Parathyroid adenoma (tissue), 2 donors: ENCODE data around the gene LCN9.

Experiments used
- H2AFZ ChIP-seq: fragments of 300-600 bp; sonication (generic); one replicate; pipeline ENCODE4 v1.7.0; 2017; ENCODE audit warnings: antibody characterized with exemption, mild to moderate bottlenecking
- H3K27ac ChIP-seq: fragments of 300-600 bp; sonication (generic); one replicate; pipeline ENCODE4 v1.7.0; 2017
- H3K27me3 ChIP-seq: fragments of 300-600 bp; sonication (generic); one replicate; pipeline ENCODE4 v1.7.0; 2017; ENCODE audit warnings: low read length; ENCODE audit not compliant: control insufficient read depth, insufficient read depth
- H3K36me3 ChIP-seq: fragments of 300-600 bp; sonication (generic); one replicate; pipeline ENCODE4 v1.7.0; 2017; ENCODE audit warnings: low read length; ENCODE audit not compliant: control insufficient read depth, insufficient read depth
- H3K4me1 ChIP-seq: fragments of 300-600 bp; sonication (generic); one replicate; pipeline ENCODE4 v1.7.0; 2017; ENCODE audit warnings: control low read depth
- H3K4me2 ChIP-seq: fragments of 300-600 bp; sonication (generic); one replicate; pipeline ENCODE4 v1.7.0; 2017; ENCODE audit warnings: low read length
- H3K4me3 ChIP-seq: fragments of 300-600 bp; sonication (generic); one replicate; pipeline ENCODE4 v1.7.0; 2017; ENCODE audit warnings: low read depth, low read length
- H3K79me2 ChIP-seq: fragments of 300-600 bp; sonication (generic); one replicate; pipeline ENCODE4 v1.7.0; 2017; ENCODE audit warnings: control low read depth
- H3K9ac ChIP-seq: fragments of 300-600 bp; sonication (generic); one replicate; pipeline ENCODE4 v1.7.0; 2017; ENCODE audit warnings: mild to moderate bottlenecking
- H3K9me3 ChIP-seq: fragments of 300-600 bp; sonication (generic); one replicate; pipeline ENCODE4 v1.7.0; 2017; ENCODE audit warnings: low read length; ENCODE audit not compliant: control insufficient read depth
- TF ChIP-seq, protein P1 (sequence below): fragments of 300-600 bp; sonication (generic); IDR thresholded peaks from one replicate; pipeline ENCODE4 v1.7.0; 2017; ENCODE audit warnings: antibody characterized with exemption, mild to moderate bottlenecking
- donor health status: primary hyperparathyroidism.

LCN9 gene

DNA sequence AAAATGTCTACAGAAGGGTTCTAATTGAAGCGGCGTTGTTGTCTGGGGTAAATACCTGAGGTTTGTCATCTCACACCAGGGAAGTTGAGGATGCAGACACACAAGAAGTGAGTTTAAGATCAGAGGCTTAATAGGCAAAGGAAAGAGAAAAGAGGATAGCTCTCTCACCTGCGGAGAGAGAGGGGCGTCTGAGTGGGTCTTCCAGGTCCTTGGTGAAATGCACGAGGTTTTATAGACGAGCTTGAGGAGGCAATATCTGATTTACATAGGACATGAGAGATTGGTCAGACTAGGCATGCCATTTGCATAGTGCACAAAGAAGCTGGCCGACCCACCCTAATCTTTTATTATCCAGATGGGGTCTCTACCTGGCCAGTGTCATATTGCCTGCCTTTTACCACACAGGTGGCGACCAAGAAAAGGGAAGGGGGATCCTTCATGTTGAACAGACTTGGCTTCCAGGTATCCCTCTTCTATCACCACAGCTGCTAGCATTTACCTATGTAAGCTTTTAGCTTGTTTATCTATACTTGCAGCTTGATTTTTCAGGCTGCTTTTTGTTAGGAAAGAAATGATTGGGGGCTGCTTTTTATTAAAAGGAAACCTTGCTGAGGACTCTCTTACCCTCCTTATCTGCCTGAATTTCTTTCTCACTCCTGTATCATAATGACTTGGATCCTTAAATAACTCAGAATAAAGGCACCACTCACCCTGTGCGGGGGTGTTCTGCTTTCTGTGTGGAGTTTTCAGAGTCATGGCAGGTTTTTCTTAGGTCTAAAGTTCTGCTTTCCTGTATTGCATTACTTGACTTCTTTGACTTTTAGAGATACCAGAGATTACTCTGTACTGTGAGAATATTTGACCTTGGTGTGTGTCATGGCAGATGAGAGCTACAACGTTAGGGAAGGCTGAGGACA, 14.4 kb upstream of the LCN9 start:
- Histone ChIP-seq H3K36me3 (no peaks in the 10 kb centered on the region), H3K4me1 (no peaks in the 10 kb centered on the region), H2AFZ (no peak overlapping the region), H3K27me3 (no peaks in the 10 kb centered on the region), H3K4me2 (no peak overlapping the region), H3K9me3 (no peaks in the 10 kb centered on the region), H3K4me3 (no peak overlapping the region), H3K79me2 (no peaks in the 10 kb centered on the region), H3K27ac (no peak overlapping the region), H3K9ac (no peak overlapping the region)
- TF ChIP-seq, protein P1, sequence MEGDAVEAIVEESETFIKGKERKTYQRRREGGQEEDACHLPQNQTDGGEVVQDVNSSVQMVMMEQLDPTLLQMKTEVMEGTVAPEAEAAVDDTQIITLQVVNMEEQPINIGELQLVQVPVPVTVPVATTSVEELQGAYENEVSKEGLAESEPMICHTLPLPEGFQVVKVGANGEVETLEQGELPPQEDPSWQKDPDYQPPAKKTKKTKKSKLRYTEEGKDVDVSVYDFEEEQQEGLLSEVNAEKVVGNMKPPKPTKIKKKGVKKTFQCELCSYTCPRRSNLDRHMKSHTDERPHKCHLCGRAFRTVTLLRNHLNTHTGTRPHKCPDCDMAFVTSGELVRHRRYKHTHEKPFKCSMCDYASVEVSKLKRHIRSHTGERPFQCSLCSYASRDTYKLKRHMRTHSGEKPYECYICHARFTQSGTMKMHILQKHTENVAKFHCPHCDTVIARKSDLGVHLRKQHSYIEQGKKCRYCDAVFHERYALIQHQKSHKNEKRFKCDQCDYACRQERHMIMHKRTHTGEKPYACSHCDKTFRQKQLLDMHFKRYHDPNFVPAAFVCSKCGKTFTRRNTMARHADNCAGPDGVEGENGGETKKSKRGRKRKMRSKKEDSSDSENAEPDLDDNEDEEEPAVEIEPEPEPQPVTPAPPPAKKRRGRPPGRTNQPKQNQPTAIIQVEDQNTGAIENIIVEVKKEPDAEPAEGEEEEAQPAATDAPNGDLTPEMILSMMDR: no peak

DNA sequence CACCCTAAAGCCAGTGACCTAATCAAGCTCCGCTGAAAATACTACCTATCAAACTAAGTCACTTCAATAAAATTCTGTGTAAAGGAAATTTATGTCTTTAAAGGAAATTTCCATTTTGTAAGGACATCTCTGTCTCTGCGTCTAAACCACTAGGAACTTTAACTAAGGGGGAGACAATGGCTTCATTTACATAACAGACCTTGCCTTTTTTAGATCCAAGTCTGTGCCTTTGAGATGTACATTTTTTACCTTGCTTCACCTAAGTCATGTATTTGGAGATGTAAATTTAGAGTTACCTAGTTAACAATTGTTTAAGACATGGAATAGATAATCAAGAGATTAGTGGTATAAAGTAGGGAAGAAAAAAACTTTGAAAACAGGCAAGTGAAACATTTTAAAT, 13.6 kb upstream of the LCN9 start:
- H3K4me2 ChIP-seq: no peak overlapping the region
- no peak overlapping the region for H2AFZ ChIP-seq
- H3K9me3 ChIP-seq: no peaks in the 10 kb centered on the region
- H3K4me3 ChIP-seq: no peak overlapping the region
- H3K27me3 ChIP-seq: no peaks in the 10 kb centered on the region
- TF ChIP-seq, protein P1: no peak
- no peak overlapping the region for H3K27ac ChIP-seq
- no peaks in the 10 kb centered on the region for H3K79me2 ChIP-seq
- H3K4me1 ChIP-seq: no peaks in the 10 kb centered on the region
- H3K9ac ChIP-seq: no peak overlapping the region
- H3K36me3 ChIP-seq: no peaks in the 10 kb centered on the region

DNA sequence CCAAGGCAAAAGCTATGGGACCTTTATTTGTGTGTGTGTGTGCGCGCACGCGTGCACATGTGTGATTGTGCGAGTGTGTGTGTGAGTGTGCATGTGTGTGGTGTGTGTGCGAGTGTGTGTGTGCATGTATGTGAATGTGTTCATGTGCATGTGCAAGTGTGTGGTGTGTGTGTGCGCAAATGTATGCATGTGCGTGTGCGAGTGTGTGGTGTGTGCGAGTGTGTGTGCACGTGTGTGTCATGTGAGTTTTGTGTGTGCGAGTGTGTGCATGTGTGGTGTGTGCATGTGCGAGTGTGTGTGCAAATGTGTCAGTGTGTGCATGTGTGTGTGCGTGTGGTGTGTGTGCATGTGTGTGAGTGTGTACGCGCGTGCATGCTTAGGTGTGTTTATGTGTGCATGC, 12.7 kb upstream of the LCN9 start:
- Histone ChIP-seq H3K9ac (no peak overlapping the region), H3K27ac (no peak overlapping the region), H3K36me3 (no peaks in the 10 kb centered on the region), H3K4me2 (no peak overlapping the region), H3K9me3 (no peaks in the 10 kb centered on the region), H3K4me3 (no peak overlapping the region), H3K79me2 (no peaks in the 10 kb centered on the region), H2AFZ (no peak overlapping the region), H3K27me3 (no peaks in the 10 kb centered on the region), H3K4me1 (no peaks in the 10 kb centered on the region)
- TF ChIP-seq, protein P1: no peak

DNA sequence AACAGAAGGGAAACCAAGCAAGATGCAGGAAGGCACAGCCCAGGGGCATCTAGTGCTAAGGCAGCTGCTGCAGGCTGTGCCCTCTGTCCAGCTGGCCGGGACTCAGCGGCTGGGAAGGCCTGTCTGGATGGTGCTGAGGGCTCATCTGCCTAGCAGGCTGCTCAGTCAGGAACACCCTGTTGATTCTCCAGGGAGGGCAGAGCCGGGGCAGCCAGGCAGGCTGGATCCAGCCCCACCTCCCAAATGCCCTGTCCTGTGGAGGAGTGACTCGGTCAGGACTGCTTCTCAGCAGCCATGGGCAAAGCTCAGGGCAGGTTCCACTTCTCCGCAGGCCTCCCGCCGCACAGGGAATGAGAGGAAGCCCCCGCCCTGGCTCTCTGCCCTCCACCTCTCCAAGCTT, 7.8 kb upstream of the LCN9 start:
- Histone ChIP-seq H3K4me2 (no peak overlapping the region), H3K9ac (no peak overlapping the region), H3K4me1 (no peaks in the 10 kb centered on the region), H3K27ac (no peak overlapping the region), H2AFZ (no peak overlapping the region), H3K4me3 (no peak overlapping the region), H3K36me3 (no peaks in the 10 kb centered on the region), H3K9me3 (no peaks in the 10 kb centered on the region), H3K79me2 (no peaks in the 10 kb centered on the region), H3K27me3 (no peaks in the 10 kb centered on the region)
- TF ChIP-seq, protein P1: no peak

DNA sequence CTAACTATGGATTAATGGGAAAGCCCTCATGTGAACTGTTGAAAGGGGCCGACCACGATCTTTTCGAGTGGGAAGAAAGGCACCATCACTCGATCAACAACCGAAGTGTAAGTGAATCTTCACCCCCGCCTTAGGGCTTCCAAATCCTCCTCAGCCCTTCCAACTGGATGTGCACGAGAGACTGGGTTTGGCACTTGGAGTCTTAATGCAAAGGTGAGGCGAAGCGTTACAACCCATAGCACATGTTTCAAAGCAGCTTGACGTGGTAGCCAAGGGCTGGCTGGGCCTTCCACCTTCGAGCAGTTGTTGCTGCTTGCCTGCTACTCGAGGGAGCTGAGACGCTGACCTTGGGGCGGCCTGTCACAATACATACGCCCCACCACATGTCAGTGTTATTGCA, 5.7 kb upstream of the LCN9 start:
- Histone ChIP-seq H3K27me3 (no peaks in the 10 kb centered on the region), H3K9ac (no peak overlapping the region), H3K79me2 (no peaks in the 10 kb centered on the region), H3K4me1 (peaks cover 3% of the 10 kb centered on the region), H3K36me3 (no peaks in the 10 kb centered on the region), H2AFZ (no peak overlapping the region), H3K9me3 (no peaks in the 10 kb centered on the region), H3K27ac (no peak overlapping the region), H3K4me2 (no peak overlapping the region), H3K4me3 (no peak overlapping the region)
- TF ChIP-seq, protein P1: no peak
